Left ventricle myocardium inferior (tissue), 1 donor: ENCODE data around the gene WNT9B. TPM values are rescaled to one million over a fixed set of nuclear protein-coding genes. Genes with fewer than 3 reads are reported as not detected.

ENCODE experiments used
- DNase-seq: peaks from one replicate; pipeline ENCODE4 v3.0.0-alpha.2; 2020
- H3K27ac ChIP-seq: fragments of 200-600 bp; replicated peaks from 2 replicates; pipeline ENCODE4 v1.8.0; 2021
- H3K27me3 ChIP-seq: fragments of 200-600 bp; 2 replicates; pipeline ENCODE4 v1.8.0; 2021; ENCODE audit warnings: low read depth
- H3K36me3 ChIP-seq: fragments of 200-600 bp; 2 replicates; pipeline ENCODE4 v1.8.0; 2021
- H3K4me1 ChIP-seq: fragments of 200-600 bp; 2 replicates; pipeline ENCODE4 v1.8.0; 2021
- H3K4me3 ChIP-seq: fragments of 200-600 bp; 2 replicates; pipeline ENCODE4 v1.8.0; 2021; ENCODE audit warnings: mild to moderate bottlenecking, moderate library complexity
- H3K9me3 ChIP-seq: fragments of 200-600 bp; replicated peaks from 2 replicates; pipeline ENCODE4 v1.8.0; 2021
- CTCF ChIP-seq: fragments of 200-600 bp; IDR thresholded peaks from 2 replicates; pipeline ENCODE4 v1.8.0; 2021; ENCODE audit warnings: antibody characterized with exemption, mild to moderate bottlenecking, borderline replicate concordance
- intact Hi-C: fragments of 100-400 bp; cut with micrococcal nuclease; formaldehyde crosslinking; loops from one replicate; pipeline ENCODE4 v1.11.0; 2022
- total RNA-seq: library from RNA; stranded (reverse); fragmentation: NEBNext Ultra II Directional; extraction: Animal tissue kit (Norgen Biotek cat#: 25700); gene quantifications from one replicate; pipeline ENCODE4 v1.2.1, GENCODE V29; 2021
- donor health status: DM: no; HTN: yes; CAD: no; lungs with severe emphysema.

WNT9B gene
- total RNA-seq, 1 donor from 2014 or later: 0.85 TPM

- H3K36me3 ChIP-seq: no peaks in the 10 kb centered on the region
- no peaks in the 10 kb centered on the region for H3K9me3 ChIP-seq
- H3K27ac ChIP-seq: no peak overlapping the region
- H3K27me3 ChIP-seq: peaks cover 34% of the 10 kb centered on the region
- no peak for TF ChIP-seq CTCF
- DNase-seq: no peak
- intact Hi-C loops: no loop called here
- no peak overlapping the region for H3K4me3 ChIP-seq
- no peaks in the 10 kb centered on the region for H3K4me1 ChIP-seq
Observed at GRCh38 chr17:46868689-46869187, 17.4 kb downstream of the WNT9B start.

GRCh38 chr17:46869296-46869695, 17.9 kb downstream of the WNT9B start:
- intact Hi-C loops: no loop called here

GRCh38 chr17:46869975-46870803, 18.8 kb downstream of the WNT9B start:
- no peak for DNase-seq
- peaks cover 19% of the 10 kb centered on the region for H3K27me3 ChIP-seq
- H3K9me3 ChIP-seq: no peaks in the 10 kb centered on the region
- H3K4me3 ChIP-seq: no peak overlapping the region
- TF ChIP-seq CTCF: no peak
- H3K36me3 ChIP-seq: no peaks in the 10 kb centered on the region
- no peak overlapping the region for H3K27ac ChIP-seq
- intact Hi-C loops: no loop called here
- H3K4me1 ChIP-seq: no peaks in the 10 kb centered on the region

More at GRCh38 chr17:46869296-46869695, 17.9 kb downstream of the WNT9B start:
- H3K9me3 ChIP-seq: no peaks in the 10 kb centered on the region
- no peak overlapping the region for H3K4me3 ChIP-seq
- DNase-seq: no peak
- H3K27me3 ChIP-seq: peaks cover 28% of the 10 kb centered on the region
- no peaks in the 10 kb centered on the region for H3K4me1 ChIP-seq
- H3K27ac ChIP-seq: no peak overlapping the region
- TF ChIP-seq CTCF: no peak
- H3K36me3 ChIP-seq: no peaks in the 10 kb centered on the region

- no peak for DNase-seq
- H3K36me3 ChIP-seq: no peaks in the 10 kb centered on the region
- no peaks in the 10 kb centered on the region for H3K27me3 ChIP-seq
- no peak overlapping the region for H3K27ac ChIP-seq
- H3K4me3 ChIP-seq: no peak overlapping the region
- intact Hi-C loops: no loop called here
- TF ChIP-seq CTCF: no peak
- no peaks in the 10 kb centered on the region for H3K9me3 ChIP-seq
- no peaks in the 10 kb centered on the region for H3K4me1 ChIP-seq
Observed at GRCh38 chr17:46872421-46872820, 21.0 kb downstream of the WNT9B start.

GRCh38 chr17:46873941-46874645, 22.7 kb downstream of the WNT9B start:
- Histone ChIP-seq H3K4me1 (peaks cover 5% of the 10 kb centered on the region), H3K27ac (no peak overlapping the region), H3K27me3 (no peaks in the 10 kb centered on the region), H3K9me3 (no peaks in the 10 kb centered on the region), H3K36me3 (no peaks in the 10 kb centered on the region), H3K4me3 (no peak overlapping the region)
- intact Hi-C loops: no loop called here
- no peak for TF ChIP-seq CTCF
- no peak for DNase-seq
